Body of pancreas (tissue), 4 donors: ENCODE results near the gene KLHL24. TPM values are rescaled to one million over a fixed set of nuclear protein-coding genes. Genes with fewer than 3 reads are reported as not detected.

ENCODE experiments used
- ATAC-seq: fragments of 150-250 bp; one replicate; pipeline ENCODE4 v1.9.1; 2016
- DNase-seq, 4 donors: peaks; one replicate each; pipeline ENCODE4 v3.0.0-alpha.2; 2019
- H3K27ac ChIP-seq, 4 donors: fragments of 200-600 bp; sonication (generic); 1 replicate in 3 of 4; 2 replicates in 1 of 4; pipeline versions ENCODE4 v1.5.1 to v1.6.1; 2016 to 2019; ENCODE audit warnings: mild to moderate bottlenecking in 1 of 4, mixed read lengths in 1 of 4, moderate library complexity in 1 of 4
- H3K27me3 ChIP-seq, 2 donors: fragments of 200-600 bp; sonication (generic); one replicate each; pipeline ENCODE4 v1.6.0; 2016; ENCODE audit warnings: mild to moderate bottlenecking in 1 of 2
- H3K36me3 ChIP-seq, 2 donors: fragments of 200-600 bp; sonication (generic); replicated peaks in 1 of 2; 2 replicates each; pipeline ENCODE4 v1.5.1; 2016; ENCODE audit warnings: low read depth in 2 of 2; ENCODE audit not compliant: insufficient read depth in 1 of 2
- H3K4me1 ChIP-seq: fragments of 200-600 bp; sonication (generic); one replicate; pipeline ENCODE4 v1.6.0; 2016
- H3K4me3 ChIP-seq, 2 donors: fragments of 200-600 bp; sonication (generic); 1 replicate in 1 of 2; 2 replicates in 1 of 2; pipeline ENCODE4 v1.5.1; 2016 to 2019
- H3K9me3 ChIP-seq, 3 donors: fragments of 200-600 bp; sonication (generic); 1 replicate in 2 of 3; 2 replicates in 1 of 3; pipeline ENCODE4 v1.5.1; 2016
- CTCF ChIP-seq, 7 experiments: fragments of 450-650 bp in 4 of 7; fragments of 200-600 bp in 3 of 7; sonication (generic) in 3 of 7; IDR thresholded peaks; one replicate each; pipeline ENCODE4 v1.5.1; 2016 to 2019; ENCODE audit warnings: antibody characterized with exemption in 7 of 7
- POLR2A ChIP-seq, 3 donors: fragments of 450-650 bp; IDR thresholded peaks; one replicate each; pipeline ENCODE4 v1.6.1; 2016; ENCODE audit warnings: antibody characterized with exemption in 3 of 3, mild to moderate bottlenecking in 2 of 3
- WGBS, 2 donors: methylation state at CpG; one replicate each; pipeline ENCODE4 v1.1.5; 2017; 5-methylcytosine and 5-hydroxymethylcytosine counted together
- intact Hi-C: fragments of 100-400 bp; cut with DNase I; formaldehyde crosslinking; loops from one replicate; pipeline ENCODE4 v1.15.1; 2023
- total RNA-seq, 2 donors: library from RNA; depleted of rRNA; stranded (reverse); fragments of >200 nt; gene quantifications; one replicate each; pipeline ENCODE4 v1.1.0, GENCODE V29; 2016

The KLHL24 gene
- total RNA-seq, 2 donors from 2014 or later = 22.7 to 46.2 TPM

- Histone ChIP-seq H3K9me3 (no peaks in the 10 kb centered on the region), H3K36me3 (peaks cover 0 to 9% of the 10 kb centered on the region in 2 donors), H3K27me3 (no peaks in the 10 kb centered on the region), H3K4me1 (no peaks in the 10 kb centered on the region), H3K27ac (no peak overlapping the region), H3K4me3 (no peak overlapping the region)
- TF ChIP-seq CTCF (IDR thresholded peaks at IDR 0.05) (no peak), POLR2A (IDR thresholded peaks at IDR 0.05) (no peak)
- intact Hi-C loops = no loop called here
- ATAC-seq (no peak), DNase-seq (no peak)
- WGBS, 2 donors = 82 to 84% methylated on average over 7 of the region's 7 CpGs
These were observed 98.1 kb downstream of the KLHL24 start for GRCh38 chr3:183733553-183733952.

Other genes starting within 250 kb of the KLHL24 start
- under 1 TPM in 1 of 2 donors, not detected in 1; 0.26 TPM for gene MCF2L2, start 207.0 kb upstream of the KLHL24 start, total RNA-seq
- gene KLHL6, start 79.9 kb upstream of the KLHL24 start, total RNA-seq = 1 to 10 TPM; 1.6 TPM
- 10 to 100 TPM; 12.5 to 13.8 TPM for gene YEATS2, start 62.2 kb downstream of the KLHL24 start, total RNA-seq
- gene MAP6D1, start 190.0 kb downstream of the KLHL24 start, total RNA-seq = 1 to 10 TPM in 1 of 2 donors, under 1 TPM in 1; 0.99 to 7.0 TPM
- 10 to 100 TPM; 25.4 to 34.6 TPM for gene PARL, start 249.3 kb downstream of the KLHL24 start, total RNA-seq